H1 (cell line): ENCODE data around the gene CCDC192. TPM values are rescaled to one million over a fixed set of nuclear protein-coding genes. Genes with fewer than 3 reads are reported as not detected.
A peak's percentile ranks its signal among the peaks of the same experiment; 100 is the strongest.

Source experiments
- BCL11A ChIP-seq, 2 experiments: IDR thresholded peaks; one replicate each; pipeline ENCODE4 v1.6.1; 2011; ENCODE audit warnings: low read depth in 2 of 2, low read length in 2 of 2, mild to moderate bottlenecking in 2 of 2
- CHD1 ChIP-seq: IDR thresholded peaks from 2 replicates; pipeline ENCODE4 v1.6.1; 2012; ENCODE audit warnings: low read depth, low read length, improper control_type of control experiment
- FOSL1 ChIP-seq: IDR thresholded peaks from 2 replicates; pipeline ENCODE4 v1.6.1; 2011; ENCODE audit warnings: mild to moderate bottlenecking, low read depth, low read length, moderate library complexity; ENCODE audit not compliant: insufficient read depth
- NANOG ChIP-seq: IDR thresholded peaks from 2 replicates; pipeline ENCODE4 v1.6.1; 2011; ENCODE audit warnings: low read length, low read depth, mild to moderate bottlenecking, inconsistent platforms; ENCODE audit not compliant: insufficient read depth, poor library complexity, severe bottlenecking
- POU5F1 ChIP-seq: IDR thresholded peaks from 2 replicates; pipeline ENCODE4 v1.6.1; 2011; ENCODE audit warnings: low read depth, mild to moderate bottlenecking, low read length, moderate library complexity
- RFX5 ChIP-seq: IDR thresholded peaks from 2 replicates; pipeline ENCODE4 v1.6.1; 2011; ENCODE audit warnings: low read depth, low read length, improper control_type of control experiment, borderline replicate concordance
- SP1 ChIP-seq: IDR thresholded peaks from 2 replicates; pipeline ENCODE4 v1.6.1; 2011; ENCODE audit warnings: low read depth, low read length
- TCF12 ChIP-seq: IDR thresholded peaks from 2 replicates; pipeline ENCODE4 v1.6.1; 2011; ENCODE audit warnings: low read depth, mild to moderate bottlenecking, low read length
- TEAD4 ChIP-seq: IDR thresholded peaks from 2 replicates; pipeline ENCODE4 v1.6.1; 2012; ENCODE audit warnings: low read depth, low read length, inconsistent platforms, mixed read lengths
- polyA plus RNA-seq, 7 experiments: library from polyadenylated mRNA; depleted of rRNA in 3 of 7; stranded (reverse) in 5 of 7; unstranded in 2 of 7; fragments of >200 nt in 5 of 7; fragments of 200-250 nt in 2 of 7; gene quantifications; 1 replicate in 5 of 7; 2 replicates in 1 of 7; 4 replicates in 1 of 7; pipeline versions ENCODE4 v1.2.1 to v1.2.3, GENCODE V29; 2011 to 2013; ENCODE audit warnings: missing spikeins in 2 of 7, mixed read lengths in 2 of 7
- total RNA-seq: library from RNA; stranded (reverse); fragmentation: NEBNext Ultra II Directional; extraction: Animal tissue kit (Norgen Biotek cat#: 25700); gene quantifications from 2 replicates; pipeline ENCODE4 v1.2.1, GENCODE V29; 2021
- TF ChIP-seq, protein P1 (sequence below): fragments of 300-600 bp; sonication (generic); IDR thresholded peaks from 2 replicates; pipeline ENCODE4 v1.7.1; 2012; ENCODE audit warnings: low read length, moderate library complexity, mild to moderate bottlenecking, inconsistent platforms; ENCODE audit not compliant: insufficient replicate concordance

Gene CCDC192
- total and polyA plus RNA-seq, 2 of the 8 experiments (the other 6 are each of a cell fraction or from before 2014, with no cell fraction given): 0.61 TPM; not detected in 1

DNA sequence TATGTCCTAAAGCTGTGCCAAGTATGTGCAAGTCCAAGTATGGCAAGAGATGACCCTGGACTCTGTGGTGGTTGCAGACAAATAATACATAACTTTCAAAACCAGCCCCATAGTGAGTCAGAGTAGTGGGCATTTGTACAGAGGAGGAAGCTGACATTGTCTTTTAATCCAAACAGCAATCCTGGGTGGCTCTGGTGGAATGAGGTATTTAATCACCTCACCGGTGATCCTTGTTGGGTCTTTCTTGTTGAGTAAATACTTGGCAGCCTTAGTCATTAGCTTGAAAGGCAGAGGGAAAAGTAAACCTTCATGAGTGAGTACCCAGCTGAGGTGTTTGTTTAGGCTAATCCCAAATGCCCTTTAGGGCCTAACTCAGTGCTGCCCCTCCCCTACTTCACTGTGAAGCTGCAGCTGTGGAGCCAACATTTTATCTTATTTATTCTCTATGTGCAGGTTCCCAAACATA, 231.6 kb downstream of the CCDC192 start (continued):
- TF ChIP-seq, protein P1, sequence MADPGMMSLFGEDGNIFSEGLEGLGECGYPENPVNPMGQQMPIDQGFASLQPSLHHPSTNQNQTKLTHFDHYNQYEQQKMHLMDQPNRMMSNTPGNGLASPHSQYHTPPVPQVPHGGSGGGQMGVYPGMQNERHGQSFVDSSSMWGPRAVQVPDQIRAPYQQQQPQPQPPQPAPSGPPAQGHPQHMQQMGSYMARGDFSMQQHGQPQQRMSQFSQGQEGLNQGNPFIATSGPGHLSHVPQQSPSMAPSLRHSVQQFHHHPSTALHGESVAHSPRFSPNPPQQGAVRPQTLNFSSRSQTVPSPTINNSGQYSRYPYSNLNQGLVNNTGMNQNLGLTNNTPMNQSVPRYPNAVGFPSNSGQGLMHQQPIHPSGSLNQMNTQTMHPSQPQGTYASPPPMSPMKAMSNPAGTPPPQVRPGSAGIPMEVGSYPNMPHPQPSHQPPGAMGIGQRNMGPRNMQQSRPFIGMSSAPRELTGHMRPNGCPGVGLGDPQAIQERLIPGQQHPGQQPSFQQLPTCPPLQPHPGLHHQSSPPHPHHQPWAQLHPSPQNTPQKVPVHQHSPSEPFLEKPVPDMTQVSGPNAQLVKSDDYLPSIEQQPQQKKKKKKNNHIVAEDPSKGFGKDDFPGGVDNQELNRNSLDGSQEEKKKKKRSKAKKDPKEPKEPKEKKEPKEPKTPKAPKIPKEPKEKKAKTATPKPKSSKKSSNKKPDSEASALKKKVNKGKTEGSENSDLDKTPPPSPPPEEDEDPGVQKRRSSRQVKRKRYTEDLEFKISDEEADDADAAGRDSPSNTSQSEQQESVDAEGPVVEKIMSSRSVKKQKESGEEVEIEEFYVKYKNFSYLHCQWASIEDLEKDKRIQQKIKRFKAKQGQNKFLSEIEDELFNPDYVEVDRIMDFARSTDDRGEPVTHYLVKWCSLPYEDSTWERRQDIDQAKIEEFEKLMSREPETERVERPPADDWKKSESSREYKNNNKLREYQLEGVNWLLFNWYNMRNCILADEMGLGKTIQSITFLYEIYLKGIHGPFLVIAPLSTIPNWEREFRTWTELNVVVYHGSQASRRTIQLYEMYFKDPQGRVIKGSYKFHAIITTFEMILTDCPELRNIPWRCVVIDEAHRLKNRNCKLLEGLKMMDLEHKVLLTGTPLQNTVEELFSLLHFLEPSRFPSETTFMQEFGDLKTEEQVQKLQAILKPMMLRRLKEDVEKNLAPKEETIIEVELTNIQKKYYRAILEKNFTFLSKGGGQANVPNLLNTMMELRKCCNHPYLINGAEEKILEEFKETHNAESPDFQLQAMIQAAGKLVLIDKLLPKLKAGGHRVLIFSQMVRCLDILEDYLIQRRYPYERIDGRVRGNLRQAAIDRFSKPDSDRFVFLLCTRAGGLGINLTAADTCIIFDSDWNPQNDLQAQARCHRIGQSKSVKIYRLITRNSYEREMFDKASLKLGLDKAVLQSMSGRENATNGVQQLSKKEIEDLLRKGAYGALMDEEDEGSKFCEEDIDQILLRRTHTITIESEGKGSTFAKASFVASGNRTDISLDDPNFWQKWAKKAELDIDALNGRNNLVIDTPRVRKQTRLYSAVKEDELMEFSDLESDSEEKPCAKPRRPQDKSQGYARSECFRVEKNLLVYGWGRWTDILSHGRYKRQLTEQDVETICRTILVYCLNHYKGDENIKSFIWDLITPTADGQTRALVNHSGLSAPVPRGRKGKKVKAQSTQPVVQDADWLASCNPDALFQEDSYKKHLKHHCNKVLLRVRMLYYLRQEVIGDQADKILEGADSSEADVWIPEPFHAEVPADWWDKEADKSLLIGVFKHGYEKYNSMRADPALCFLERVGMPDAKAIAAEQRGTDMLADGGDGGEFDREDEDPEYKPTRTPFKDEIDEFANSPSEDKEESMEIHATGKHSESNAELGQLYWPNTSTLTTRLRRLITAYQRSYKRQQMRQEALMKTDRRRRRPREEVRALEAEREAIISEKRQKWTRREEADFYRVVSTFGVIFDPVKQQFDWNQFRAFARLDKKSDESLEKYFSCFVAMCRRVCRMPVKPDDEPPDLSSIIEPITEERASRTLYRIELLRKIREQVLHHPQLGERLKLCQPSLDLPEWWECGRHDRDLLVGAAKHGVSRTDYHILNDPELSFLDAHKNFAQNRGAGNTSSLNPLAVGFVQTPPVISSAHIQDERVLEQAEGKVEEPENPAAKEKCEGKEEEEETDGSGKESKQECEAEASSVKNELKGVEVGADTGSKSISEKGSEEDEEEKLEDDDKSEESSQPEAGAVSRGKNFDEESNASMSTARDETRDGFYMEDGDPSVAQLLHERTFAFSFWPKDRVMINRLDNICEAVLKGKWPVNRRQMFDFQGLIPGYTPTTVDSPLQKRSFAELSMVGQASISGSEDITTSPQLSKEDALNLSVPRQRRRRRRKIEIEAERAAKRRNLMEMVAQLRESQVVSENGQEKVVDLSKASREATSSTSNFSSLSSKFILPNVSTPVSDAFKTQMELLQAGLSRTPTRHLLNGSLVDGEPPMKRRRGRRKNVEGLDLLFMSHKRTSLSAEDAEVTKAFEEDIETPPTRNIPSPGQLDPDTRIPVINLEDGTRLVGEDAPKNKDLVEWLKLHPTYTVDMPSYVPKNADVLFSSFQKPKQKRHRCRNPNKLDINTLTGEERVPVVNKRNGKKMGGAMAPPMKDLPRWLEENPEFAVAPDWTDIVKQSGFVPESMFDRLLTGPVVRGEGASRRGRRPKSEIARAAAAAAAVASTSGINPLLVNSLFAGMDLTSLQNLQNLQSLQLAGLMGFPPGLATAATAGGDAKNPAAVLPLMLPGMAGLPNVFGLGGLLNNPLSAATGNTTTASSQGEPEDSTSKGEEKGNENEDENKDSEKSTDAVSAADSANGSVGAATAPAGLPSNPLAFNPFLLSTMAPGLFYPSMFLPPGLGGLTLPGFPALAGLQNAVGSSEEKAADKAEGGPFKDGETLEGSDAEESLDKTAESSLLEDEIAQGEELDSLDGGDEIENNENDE: peak; percentile 44
- no peak for TF ChIP-seq FOSL1
- TF ChIP-seq SP1: 0 out of 2 replicates have a peak, but pooled peaks have one; percentile 50
- TF ChIP-seq CHD1: no peak
- no peak for TF ChIP-seq RFX5
- peak; percentile 80 for TF ChIP-seq TEAD4
- no peak for TF ChIP-seq TCF12
- no peak for TF ChIP-seq BCL11A (IDR thresholded peaks at IDR 0.05; ENCODE audit: low read depth in 2 of 2, low read length in 2 of 2)
- 0 out of 2 replicates have a peak, but pooled peaks have one; percentile 34 for TF ChIP-seq POU5F1
- TF ChIP-seq NANOG: peak; percentile 90
